ENCODE data around the gene FHOD3.

FHOD3 gene

GRCh38 chr18:36323421-36323820, 25.9 kb downstream of the FHOD3 start:
- DNase-seq = no peak

- DNase-seq = no peak
These were observed 28.3 kb downstream of the FHOD3 start for GRCh38 chr18:36325846-36326245.

GRCh38 chr18:36326771-36327170, 29.3 kb downstream of the FHOD3 start:
- DNase-seq = no peak

GRCh38 chr18:36327352-36328316, 30.1 kb downstream of the FHOD3 start:
- no peak for DNase-seq

- no peak for DNase-seq
These were observed 30.9 kb downstream of the FHOD3 start for GRCh38 chr18:36328385-36328858.

GRCh38 chr18:36328916-36329315, 31.4 kb downstream of the FHOD3 start:
- no peak for DNase-seq

GRCh38 chr18:36329684-36330434, 32.3 kb downstream of the FHOD3 start:
- no peak for DNase-seq

- DNase-seq = no peak
These were observed 33.0 kb downstream of the FHOD3 start for GRCh38 chr18:36330435-36331052.

- DNase-seq = no peak
These were observed 34.0 kb downstream of the FHOD3 start for GRCh38 chr18:36331521-36331971.

GRCh38 chr18:36333414-36333813, 35.9 kb downstream of the FHOD3 start:
- DNase-seq = no peak

- no peak for DNase-seq
These were observed 37.3 kb downstream of the FHOD3 start for GRCh38 chr18:36334798-36335197.

- DNase-seq = no peak
These were observed 38.2 kb downstream of the FHOD3 start for GRCh38 chr18:36335476-36336279.

GRCh38 chr18:36337679-36338402, 40.3 kb downstream of the FHOD3 start:
- no peak for DNase-seq

GRCh38 chr18:36338403-36338933, 41.0 kb downstream of the FHOD3 start:
- DNase-seq = no peak

GRCh38 chr18:36340246-36340645, 42.7 kb downstream of the FHOD3 start:
- DNase-seq = no peak

GRCh38 chr18:36341944-36342343, 44.4 kb downstream of the FHOD3 start:
- DNase-seq = no peak

- no peak for DNase-seq
These were observed 50.8 kb downstream of the FHOD3 start for GRCh38 chr18:36348331-36348730.

- DNase-seq = no peak
These were observed 51.5 kb downstream of the FHOD3 start for GRCh38 chr18:36348971-36349417.

GRCh38 chr18:36349552-36349951, 52.0 kb downstream of the FHOD3 start:
- no peak for DNase-seq

- DNase-seq = no peak
These were observed 52.7 kb downstream of the FHOD3 start for GRCh38 chr18:36350251-36350651.

GRCh38 chr18:36350839-36351469, 53.4 kb downstream of the FHOD3 start:
- no peak for DNase-seq

Data from effector CD4-positive, alpha-beta T cell (primary cell).